Neural cell (in vitro differentiated cells): ENCODE data around the gene MUC3A. TPM values are rescaled to one million over a fixed set of nuclear protein-coding genes. Genes with fewer than 3 reads are reported as not detected.

Experiments used
- H2AFZ ChIP-seq: fragments of 200-600, 300-800 bp; sonication (generic), shearing (Covaris generic); 2 replicates; pipeline ENCODE4 v1.6.0; 2014; ENCODE audit warnings: low read depth, mild to moderate bottlenecking, antibody characterized with exemption, low read length, moderate library complexity
- H3F3A ChIP-seq: fragments of 200-600 bp; shearing (Covaris generic); 2 replicates; pipeline ENCODE4 v1.6.1; 2016; ENCODE audit warnings: mild to moderate bottlenecking, moderate library complexity, mixed read lengths, antibody characterized with exemption, low read length; ENCODE audit not compliant: insufficient read depth, poor library complexity, severe bottlenecking
- H3K27ac ChIP-seq: fragments of 200-600, 300-800 bp; sonication (generic), shearing (Covaris generic); 2 replicates; pipeline ENCODE4 v1.5.1; 2014; ENCODE audit warnings: mild to moderate bottlenecking, low read length, moderate library complexity
- H3K27me3 ChIP-seq: fragments of 300-800, 200-600 bp; sonication (generic), shearing (Covaris generic); 2 replicates; pipeline ENCODE4 v1.6.0; 2014; ENCODE audit warnings: mild to moderate bottlenecking, low read depth, low read length, moderate library complexity; ENCODE audit not compliant: insufficient read depth
- H3K36me3 ChIP-seq: fragments of 300-800, 200-600 bp; sonication (generic), shearing (Covaris generic); 2 replicates; pipeline ENCODE4 v1.5.1; 2014; ENCODE audit warnings: mild to moderate bottlenecking, antibody characterized with exemption, low read length, moderate library complexity; ENCODE audit not compliant: insufficient read depth
- H3K4me2 ChIP-seq: fragments of 300-800, 200-600 bp; sonication (generic), shearing (Covaris generic); 2 replicates; pipeline ENCODE4 v1.6.0; 2014; ENCODE audit warnings: mild to moderate bottlenecking, low read length
- H3K4me3 ChIP-seq: fragments of 300-800, 200-600 bp; sonication (generic), shearing (Covaris generic); 2 replicates; pipeline ENCODE4 v1.5.1; 2014; ENCODE audit warnings: mild to moderate bottlenecking, low read length, moderate library complexity
- H3K79me2 ChIP-seq: fragments of 200-600 bp; shearing (Covaris generic); replicated peaks from 2 replicates; pipeline ENCODE4 v1.6.0; 2014; ENCODE audit warnings: mild to moderate bottlenecking, low read length, moderate library complexity; ENCODE audit not compliant: insufficient read depth
- H3K9ac ChIP-seq: fragments of 300-800, 200-600 bp; sonication (generic), shearing (Covaris generic); 2 replicates; pipeline ENCODE4 v1.6.1; 2016; ENCODE audit warnings: mild to moderate bottlenecking, low read length, mixed read lengths
- H3K9me2 ChIP-seq: fragments of 200-600 bp; shearing (Covaris generic); 2 replicates; pipeline ENCODE4 v1.6.1; 2016; ENCODE audit warnings: mild to moderate bottlenecking, low read length, mixed read lengths; ENCODE audit not compliant: insufficient read depth
- H3K9me3 ChIP-seq: fragments of 200-600, 300-800 bp; sonication (generic), shearing (Covaris generic); 2 replicates; pipeline ENCODE4 v1.6.1; 2016; ENCODE audit warnings: mild to moderate bottlenecking, mixed run types, low read length, moderate library complexity, mixed read lengths
- H4K20me1 ChIP-seq: fragments of 200-600 bp; shearing (Covaris generic); 2 replicates; pipeline ENCODE4 v1.6.1; 2016; ENCODE audit warnings: mild to moderate bottlenecking, mixed run types; ENCODE audit not compliant: insufficient read depth
- CTCF ChIP-seq: fragments of 450-650 bp; IDR thresholded peaks from 2 replicates; pipeline ENCODE4 v1.5.1; 2014; ENCODE audit warnings: antibody characterized with exemption, mild to moderate bottlenecking, moderate library complexity; ENCODE audit not compliant: poor library complexity, severe bottlenecking
- EP300 ChIP-seq: fragments of 450-650 bp; conservative IDR thresholded peaks from 2 replicates; pipeline ENCODE4 v1.6.1; 2014; ENCODE audit warnings: antibody characterized with exemption, mild to moderate bottlenecking, moderate library complexity; ENCODE audit not compliant: poor library complexity, severe bottlenecking
- EZH2 ChIP-seq: fragments of 200-600, 300-800 bp; shearing (Covaris generic), sonication (generic); IDR thresholded peaks from 2 replicates; pipeline ENCODE4 v1.6.1; 2014; ENCODE audit warnings: antibody characterized with exemption, low read length, borderline replicate concordance, mild to moderate bottlenecking; ENCODE audit not compliant: insufficient read depth, poor library complexity, severe bottlenecking
- MXI1 ChIP-seq: fragments of 450-650 bp; conservative IDR thresholded peaks from 2 replicates; pipeline ENCODE4 v1.6.1; 2014; ENCODE audit warnings: antibody characterized with exemption, mild to moderate bottlenecking; ENCODE audit not compliant: poor library complexity, severe bottlenecking
- POLR2AphosphoS5 ChIP-seq: IDR thresholded peaks from 2 replicates; pipeline ENCODE4 v1.6.1; 2012
- RAD21 ChIP-seq: fragments of 450-650 bp; conservative IDR thresholded peaks from 2 replicates; pipeline ENCODE4 v1.6.1; 2014; ENCODE audit warnings: antibody characterized with exemption, mild to moderate bottlenecking, moderate library complexity
- REST ChIP-seq: IDR thresholded peaks from 2 replicates; pipeline ENCODE4 v1.6.1; 2012; ENCODE audit warnings: borderline replicate concordance
- SMC3 ChIP-seq: fragments of 450-650 bp; conservative IDR thresholded peaks from 2 replicates; pipeline ENCODE4 v1.6.1; 2014; ENCODE audit warnings: antibody characterized with exemption, mild to moderate bottlenecking, moderate library complexity; ENCODE audit not compliant: poor library complexity
- TAF1 ChIP-seq: IDR thresholded peaks from 2 replicates; pipeline ENCODE4 v1.6.1; 2012; ENCODE audit warnings: low read depth
- polyA minus RNA-seq: library from RNA; depleted of rRNA, polyadenylated mRNA; stranded (reverse); fragments of >200 nt; gene quantifications from 2 replicates; pipeline ENCODE4 v1.2.3, GENCODE V29; 2014
- polyA plus RNA-seq: library from polyadenylated mRNA; depleted of rRNA; stranded (reverse); fragments of >200 nt; gene quantifications from 2 replicates; pipeline ENCODE4 v1.2.3, GENCODE V29; 2014

The MUC3A gene
- not detected in 2 replicates for polyA plus RNA-seq
- not detected in 2 replicates for polyA minus RNA-seq

GRCh38 chr7:100949227-100949932, at the start of gene MUC3A:
TSS of gene MUC3A (plus strand) at chr7:100949534. CDS start at chr7:100949625, 91 bp downstream.
- no peak within 1 kb of the TSS for H2AFZ ChIP-seq

GRCh38 chr7:100900978-100901377, 48.4 kb upstream of the MUC3A start:
- no peak overlapping the region for H3K27ac ChIP-seq
- TF ChIP-seq EZH2 = no peak
- H3K27me3 ChIP-seq = peaks cover 18% of the 10 kb centered on the region
- no peak overlapping the region for H2AFZ ChIP-seq
- H3K4me3 ChIP-seq = no peak overlapping the region
- no peak overlapping the region for H3K9ac ChIP-seq
- no peak overlapping the region for H3K4me2 ChIP-seq
- no peaks in the 10 kb centered on the region for H3K79me2 ChIP-seq
- no peaks in the 10 kb centered on the region for H3F3A ChIP-seq
- H4K20me1 ChIP-seq = no peaks in the 10 kb centered on the region
- no peaks in the 10 kb centered on the region for H3K9me3 ChIP-seq
- H3K36me3 ChIP-seq = no peaks in the 10 kb centered on the region
- H3K9me2 ChIP-seq = no peaks in the 10 kb centered on the region

More at GRCh38 chr7:100949227-100949932, at the start of gene MUC3A:
- no peaks in the 10 kb centered on the region for H3K36me3 ChIP-seq
- H3K27me3 ChIP-seq = no peaks in the 10 kb centered on the region
- no peaks in the 10 kb centered on the region for H3K9me2 ChIP-seq
- H3K27ac ChIP-seq = no peak within 1 kb of the TSS
- H3K9ac ChIP-seq = no peak within 1 kb of the TSS
- H3K9me3 ChIP-seq = no peaks in the 10 kb centered on the region
- no peak within 1 kb of the TSS for H3K4me3 ChIP-seq
- TF ChIP-seq EP300 (no peak), SMC3 (no peak), CTCF (no peak), POLR2AphosphoS5 (no peak), REST (no peak), TAF1 (no peak), EZH2 (no peak), RAD21 (no peak), MXI1 (no peak)
- no peaks in the 10 kb centered on the region for H3F3A ChIP-seq
- no peaks in the 10 kb centered on the region for H4K20me1 ChIP-seq
- no peak within 1 kb of the TSS for H3K4me2 ChIP-seq
- H3K79me2 ChIP-seq = no peaks in the 10 kb centered on the region
